Astrocyte of the cerebellum (primary cell): ENCODE results near the gene A4GALT.

Experiments
- DNase-seq: peaks from one replicate; pipeline ENCODE4 v3.0.0-alpha.2; 2011; ENCODE audit warnings: low read depth
- H3K4me3 ChIP-seq: 2 replicates; pipeline ENCODE4 v1.5.1; 2011; ENCODE audit warnings: mild to moderate bottlenecking, low read depth, low read length, moderate library complexity
- CTCF ChIP-seq: IDR thresholded peaks from 2 replicates; pipeline ENCODE4 v1.5.1; 2012; ENCODE audit warnings: low read length, low read depth, moderate library complexity, mild to moderate bottlenecking; ENCODE audit errors: missing control alignments
- in situ Hi-C: cut with HindIII; loops from 2 replicates; pipeline ENCODE4 v1.10.0; 2017; ENCODE audit warnings: low sequenced_read_pairs

A4GALT gene

DNA sequence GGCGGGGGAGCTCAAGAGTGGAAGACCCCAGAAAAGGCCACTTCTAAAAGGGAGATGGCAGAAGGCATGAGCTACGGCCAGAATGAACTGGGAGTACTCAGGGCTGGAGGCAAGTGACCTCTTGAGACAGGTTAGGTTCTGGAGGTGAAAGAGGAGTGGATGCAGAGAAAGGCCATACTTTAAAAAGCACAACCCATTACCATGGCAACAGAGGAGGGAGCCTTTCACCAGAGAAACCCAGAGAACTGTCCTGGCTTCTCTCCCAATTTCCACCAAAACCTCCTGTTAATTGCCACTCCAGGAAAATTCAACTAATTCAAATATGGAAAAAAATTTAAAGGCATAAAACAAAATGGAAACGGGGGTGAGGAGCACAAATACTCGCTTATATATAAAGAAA, 15.8 kb downstream of the A4GALT start:
- no peak for DNase-seq
- TF ChIP-seq CTCF = no peak
- in situ Hi-C loops = loop anchor here (5.0 kb wide), 1 partner anchor 42 kb away; no protein-coding TSS in a partner anchor
- no peak overlapping the region for H3K4me3 ChIP-seq

- in situ Hi-C loops = no loop called here
- no peak for DNase-seq
- H3K4me3 ChIP-seq = no peak overlapping the region
- TF ChIP-seq CTCF = no peak
Measured at GRCh38 chr22:42702675-42703074, 18.0 kb downstream of the A4GALT start.

- H3K4me3 ChIP-seq = no peak overlapping the region
- in situ Hi-C loops = no loop called here
- no peak for DNase-seq
- no peak for TF ChIP-seq CTCF
Measured at GRCh38 chr22:42701694-42702093, 19.0 kb downstream of the A4GALT start.

DNA sequence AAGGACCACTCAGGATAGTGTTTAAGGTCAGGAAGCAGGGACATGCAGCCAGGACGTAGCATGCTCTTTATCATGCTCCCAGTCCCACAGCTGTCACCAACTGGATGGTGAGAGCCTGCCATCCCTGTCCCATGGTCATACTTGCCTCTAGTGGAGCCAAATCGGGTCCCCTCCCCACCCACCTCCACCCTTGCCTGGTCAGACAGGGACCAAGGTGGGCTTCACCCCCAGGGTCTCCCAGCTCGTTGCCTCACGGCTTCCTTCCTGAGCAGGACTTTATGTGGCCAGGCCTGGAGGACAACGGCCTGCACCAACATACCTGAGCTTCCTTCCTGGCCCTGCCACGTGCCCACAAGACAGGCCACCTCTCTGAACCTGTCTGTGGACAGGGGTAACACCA, 19.8 kb downstream of the A4GALT start:
- no peak for TF ChIP-seq CTCF
- in situ Hi-C loops = no loop called here

DNA sequence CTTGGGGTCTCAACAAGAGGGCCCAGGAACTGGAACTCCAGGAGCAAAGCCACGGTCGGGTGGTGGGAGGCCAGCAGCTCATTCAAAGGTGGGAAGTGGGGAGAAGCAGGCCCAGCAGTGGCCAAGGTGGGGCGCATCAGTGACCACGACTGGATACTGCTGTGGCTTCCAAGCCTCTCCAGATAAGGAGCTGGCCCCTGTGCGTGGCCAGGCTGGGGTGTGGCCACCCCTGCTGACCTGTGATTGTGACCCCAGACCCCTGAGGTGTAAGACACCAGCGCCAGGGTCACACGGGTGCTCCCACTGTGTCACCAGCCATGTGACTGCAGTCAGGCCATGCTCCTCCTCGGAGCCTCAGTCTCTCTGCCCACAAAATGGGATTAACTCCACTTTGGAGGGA, 20.3 kb downstream of the A4GALT start:
- no peak for DNase-seq
- no peak for TF ChIP-seq CTCF
- H3K4me3 ChIP-seq = no peak overlapping the region
- in situ Hi-C loops = no loop called here

More for the DNA sequence above, 19.8 kb downstream of the A4GALT start:
- no peak overlapping the region for H3K4me3 ChIP-seq
- DNase-seq = no peak

DNA sequence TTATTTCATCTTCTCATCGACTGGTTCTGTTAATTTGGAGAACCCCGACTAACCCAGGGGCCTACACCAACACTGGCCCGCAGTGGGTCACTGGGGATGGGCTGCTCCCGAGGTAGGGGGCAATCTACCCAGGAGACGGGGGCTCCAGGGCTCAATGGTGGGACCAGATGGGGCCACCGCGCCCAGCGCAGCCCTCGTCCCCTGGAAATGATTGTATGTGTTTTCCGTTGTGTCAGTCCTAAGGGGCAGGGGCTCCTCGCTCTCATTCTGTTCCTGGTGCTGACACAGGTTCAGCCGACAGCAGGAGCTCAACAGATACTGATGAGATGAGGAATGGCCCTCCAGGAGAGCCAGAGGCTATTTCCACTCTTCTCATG, 20.7 kb downstream of the A4GALT start:
- in situ Hi-C loops = no loop called here

More for the DNA sequence above, 20.7 kb downstream of the A4GALT start:
- H3K4me3 ChIP-seq = no peak overlapping the region
- no peak for DNase-seq
- no peak for TF ChIP-seq CTCF
